Germinal center (tissue), 1 donor: Measurements from ENCODE around the gene NOL9.

Experiments used
- DNase-seq: peaks from one replicate; pipeline ENCODE4 v3.0.0; 2012; ENCODE audit warnings: mixed read lengths, low spot score

Gene NOL9

GRCh38 chr1:6519935-6520671 is 34.2 kb downstream of the NOL9 start:
- DNase-seq = no peak

- no peak for DNase-seq
Observed at GRCh38 chr1:6519491-6519934, 34.8 kb downstream of the NOL9 start.

GRCh38 chr1:6517435-6517851 is 36.9 kb downstream of the NOL9 start:
- no peak for DNase-seq

GRCh38 chr1:6515771-6516170 is 38.5 kb downstream of the NOL9 start:
- DNase-seq = no peak

GRCh38 chr1:6513320-6513801 is 41.0 kb downstream of the NOL9 start:
- DNase-seq = no peak

- DNase-seq = no peak
Observed at GRCh38 chr1:6512908-6513280, 41.4 kb downstream of the NOL9 start.

- no peak for DNase-seq
Observed at GRCh38 chr1:6512245-6512907, 41.9 kb downstream of the NOL9 start.

GRCh38 chr1:6511561-6512244 is 42.6 kb downstream of the NOL9 start:
- no peak for DNase-seq

- DNase-seq = no peak
Observed at GRCh38 chr1:6511056-6511455, 43.3 kb downstream of the NOL9 start.

- DNase-seq = no peak
Observed at GRCh38 chr1:6510493-6510892, 43.8 kb downstream of the NOL9 start.

GRCh38 chr1:6509919-6510291 is 44.4 kb downstream of the NOL9 start:
- no peak for DNase-seq

GRCh38 chr1:6509220-6509918 is 44.9 kb downstream of the NOL9 start:
- no peak for DNase-seq

- DNase-seq = no peak
Observed at GRCh38 chr1:6508816-6509189, 45.5 kb downstream of the NOL9 start.

- no peak for DNase-seq
Observed at GRCh38 chr1:6508154-6508815, 46.0 kb downstream of the NOL9 start.

GRCh38 chr1:6507461-6507911 is 46.8 kb downstream of the NOL9 start:
- no peak for DNase-seq

- DNase-seq = no peak
Observed at GRCh38 chr1:6507037-6507428, 47.3 kb downstream of the NOL9 start.

- DNase-seq = no peak
Observed at GRCh38 chr1:6506210-6507036, 47.9 kb downstream of the NOL9 start.

GRCh38 chr1:6505367-6506209 is 48.7 kb downstream of the NOL9 start:
- DNase-seq = no peak

- no peak for DNase-seq
Observed at GRCh38 chr1:6504887-6505286, 49.4 kb downstream of the NOL9 start.
